CD4-positive, alpha-beta T cell treated with Interleukin-10 for 1 hour (primary cell): Measurements from ENCODE around the gene GPATCH2L.
A peak's percentile ranks its signal among the peaks of the same experiment; 100 is the strongest.

ENCODE experiments used
- DNase-seq: peaks from one replicate; pipeline ENCODE4 v3.0.0-alpha.2; 2020

Gene GPATCH2L

GRCh38 chr14:76151398-76152332 lies at the start of gene GPATCH2L:
Gene GPATCH2L (plus strand): TSS chr14:76151922. CDS start chr14:76154364, 2,442 bp downstream.
- peak; percentile 98 for DNase-seq

DNA sequence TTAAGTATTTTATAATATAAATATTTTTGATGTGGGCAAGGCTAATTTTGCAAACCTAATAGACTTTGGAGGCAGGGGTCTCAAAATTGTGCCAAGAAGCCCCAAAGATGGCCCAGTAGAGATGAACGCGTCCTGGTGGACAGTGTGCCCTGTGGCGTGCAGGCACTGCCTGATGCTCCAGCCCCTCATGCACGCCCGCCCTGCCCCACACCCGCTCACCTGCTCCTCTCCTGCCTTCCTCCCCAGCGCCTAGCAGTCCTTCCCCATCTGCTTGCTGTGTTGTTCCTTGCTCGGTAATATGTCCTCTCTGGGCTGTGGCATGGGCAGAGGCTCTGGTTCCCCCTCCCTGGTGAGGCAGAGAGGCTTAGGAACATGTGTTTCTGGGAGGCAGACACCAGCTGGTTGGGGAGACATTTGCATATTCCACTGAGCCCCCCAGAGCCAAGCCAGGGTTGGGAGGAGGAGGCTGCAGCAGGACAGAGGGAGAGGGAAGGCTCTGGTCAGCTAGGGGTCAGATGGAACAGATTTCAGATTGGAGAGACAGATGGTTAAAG lies 46.8 kb upstream of the GPATCH2L start:
- DNase-seq: no peak

GRCh38 chr14:76106188-76106587 lies 45.5 kb upstream of the GPATCH2L start:
- no peak for DNase-seq

DNA sequence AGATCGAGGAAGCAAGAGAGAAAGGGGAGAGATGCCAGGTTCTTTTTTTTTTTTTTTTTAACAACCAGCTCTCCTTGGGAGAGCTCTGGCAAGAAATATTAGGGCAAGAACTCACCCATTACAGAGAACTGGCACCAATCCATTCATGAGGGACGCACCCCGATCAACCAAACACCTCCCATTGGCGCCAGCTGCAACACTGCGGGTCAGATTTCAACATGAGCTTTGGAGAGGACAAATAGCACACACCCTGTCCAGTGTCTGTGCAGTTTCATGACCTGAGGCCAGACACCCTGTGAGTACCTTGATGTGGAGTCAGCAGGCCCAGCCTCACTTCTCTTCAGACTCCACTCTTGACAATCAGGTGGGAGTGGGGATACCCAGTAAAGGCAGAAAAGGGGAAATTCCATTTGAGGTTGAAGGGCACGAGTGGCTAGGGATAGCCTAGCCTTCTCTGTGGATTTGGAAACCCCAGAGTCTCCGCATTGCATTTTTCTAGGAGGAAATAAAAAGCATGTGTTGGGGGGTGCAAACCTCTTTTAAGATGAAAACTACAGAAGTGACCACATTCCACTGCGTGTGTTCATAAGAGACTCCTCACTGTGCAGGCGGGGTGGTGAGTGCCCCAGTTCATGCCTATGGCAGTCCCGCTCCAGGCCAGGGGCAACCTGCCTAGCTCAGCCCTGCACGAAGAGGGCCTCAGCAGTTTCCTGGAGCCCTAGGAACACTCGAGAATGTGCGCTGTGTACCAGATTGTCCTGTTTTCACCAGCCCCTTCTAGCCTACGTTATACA lies 42.4 kb upstream of the GPATCH2L start:
- no peak for DNase-seq

DNA sequence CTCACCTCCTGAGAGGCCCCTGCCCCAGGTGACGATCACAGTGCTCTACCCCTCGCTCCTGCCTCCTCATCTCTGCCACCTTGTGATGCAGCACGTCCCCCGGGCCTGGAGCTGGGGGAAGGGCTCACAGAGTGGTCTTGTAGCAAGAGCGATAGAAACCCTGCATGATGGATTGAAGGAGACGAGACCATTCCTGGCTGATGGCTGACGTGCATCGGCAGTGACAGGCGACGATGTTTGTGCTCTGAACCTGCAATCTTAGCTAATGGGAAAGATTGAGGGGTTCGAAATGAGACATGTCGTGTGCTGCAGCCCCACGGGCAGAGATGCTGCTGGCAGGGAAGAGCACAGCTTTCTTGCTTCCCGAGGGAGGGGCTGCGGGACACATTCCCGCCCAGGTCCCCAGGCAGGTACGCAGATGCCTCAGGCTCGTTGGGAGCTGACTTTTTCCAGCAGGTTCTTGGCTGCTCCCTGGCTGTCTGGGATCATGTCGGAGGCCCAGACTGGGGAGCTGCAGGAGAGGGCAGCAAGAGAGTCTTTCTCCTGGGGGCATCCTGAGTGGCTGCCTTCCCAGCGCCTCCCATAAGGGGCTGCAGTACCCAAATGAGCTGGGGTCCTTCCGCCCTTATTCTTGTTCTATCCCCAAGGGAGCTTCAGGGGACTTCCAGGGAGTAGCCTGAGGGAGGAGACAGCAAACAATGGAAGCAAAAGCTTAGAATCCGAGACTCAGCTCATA lies 38.7 kb upstream of the GPATCH2L start:
- no peak for DNase-seq

GRCh38 chr14:76113691-76114090 lies 38.0 kb upstream of the GPATCH2L start:
- DNase-seq: no peak

DNA sequence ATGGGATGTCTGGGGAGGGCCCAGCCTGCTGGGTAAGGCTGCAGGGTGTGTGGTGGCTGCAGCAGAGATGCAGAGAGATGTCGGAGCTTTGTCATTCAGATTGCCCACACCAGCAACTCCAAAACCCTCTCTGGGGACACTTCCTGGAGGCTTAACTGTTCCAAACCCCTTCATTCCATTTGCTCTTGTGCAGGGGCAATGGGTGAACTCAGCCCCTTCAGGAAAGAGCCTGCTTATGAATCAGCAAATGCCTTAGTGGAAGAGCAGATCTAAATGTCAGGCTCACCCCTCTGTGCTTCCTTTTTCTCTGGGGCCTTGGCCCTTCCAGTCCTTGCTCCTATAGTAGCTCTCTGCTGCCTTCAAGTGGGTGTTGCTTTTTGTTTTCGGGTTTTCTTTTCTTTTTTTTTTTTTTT lies 36.7 kb upstream of the GPATCH2L start:
- DNase-seq: no peak

DNA sequence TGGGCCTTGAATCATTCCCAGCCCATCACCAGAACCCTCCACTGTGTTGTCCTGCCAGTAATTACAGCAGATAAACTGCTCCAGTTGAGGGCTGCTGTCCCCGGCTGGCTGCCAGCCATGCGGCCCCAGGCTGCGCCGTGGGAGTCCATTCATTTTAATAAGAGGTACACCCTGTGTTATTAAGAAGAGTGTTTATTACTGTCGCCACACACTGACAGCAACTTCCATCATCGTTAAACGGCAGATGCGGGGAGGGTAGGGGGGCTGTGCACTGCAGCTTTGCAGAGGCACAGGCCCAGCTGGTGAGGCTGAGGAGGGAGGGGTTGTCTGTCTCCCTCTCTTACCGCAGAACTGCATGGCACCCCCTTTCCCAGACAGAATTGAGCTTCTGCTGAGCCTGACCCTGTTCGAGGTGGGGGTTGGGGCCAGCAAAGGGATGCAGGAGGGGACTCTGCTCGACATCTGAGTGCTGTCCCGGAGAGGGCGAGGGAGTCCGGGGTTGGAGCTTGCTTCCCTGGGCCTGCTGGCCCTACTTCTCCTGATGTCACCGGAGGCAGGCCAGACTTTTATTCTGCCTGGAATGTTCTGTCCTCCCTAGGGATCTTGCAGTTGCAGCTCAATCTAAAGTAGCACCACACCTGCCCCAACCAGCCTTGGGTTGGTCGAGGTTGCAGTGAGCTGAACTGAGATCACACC lies 33.8 kb upstream of the GPATCH2L start:
- DNase-seq: no peak

GRCh38 chr14:76118594-76118993 lies 33.1 kb upstream of the GPATCH2L start:
- no peak for DNase-seq

DNA sequence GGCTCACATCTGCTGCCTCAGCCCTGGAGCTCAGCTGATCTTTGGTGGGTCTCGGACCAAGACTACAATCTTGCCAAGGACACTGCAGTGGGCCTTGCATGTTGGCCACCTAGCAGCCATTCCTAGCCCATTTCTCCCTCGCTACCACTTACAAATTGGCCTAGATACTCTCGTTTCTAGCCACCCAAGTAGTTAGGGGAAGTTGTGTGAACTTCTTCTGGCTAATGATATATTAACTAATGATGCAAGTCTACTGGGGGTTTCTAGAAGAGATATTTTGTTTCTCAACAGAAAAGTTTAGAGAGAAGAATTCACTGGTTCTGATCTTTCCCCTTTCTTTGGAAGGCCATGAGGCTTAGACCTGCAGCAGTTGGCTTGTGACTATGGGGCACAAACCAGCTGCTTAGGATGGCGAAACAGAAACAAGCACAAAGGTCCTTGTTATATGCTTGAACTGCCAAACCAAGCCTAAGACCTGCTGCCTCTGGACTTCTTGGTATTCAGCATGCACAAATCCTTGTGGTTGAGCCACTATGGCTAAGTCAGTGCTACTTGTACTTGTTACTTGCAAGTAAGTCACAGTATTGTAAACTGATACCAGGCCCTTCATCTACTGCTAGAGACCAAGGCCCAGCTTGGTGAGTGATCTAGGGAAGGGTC lies 30.5 kb upstream of the GPATCH2L start:
- DNase-seq: no peak

- no peak for DNase-seq
These were observed 28.1 kb upstream of the GPATCH2L start for GRCh38 chr14:76123426-76124225.

DNA sequence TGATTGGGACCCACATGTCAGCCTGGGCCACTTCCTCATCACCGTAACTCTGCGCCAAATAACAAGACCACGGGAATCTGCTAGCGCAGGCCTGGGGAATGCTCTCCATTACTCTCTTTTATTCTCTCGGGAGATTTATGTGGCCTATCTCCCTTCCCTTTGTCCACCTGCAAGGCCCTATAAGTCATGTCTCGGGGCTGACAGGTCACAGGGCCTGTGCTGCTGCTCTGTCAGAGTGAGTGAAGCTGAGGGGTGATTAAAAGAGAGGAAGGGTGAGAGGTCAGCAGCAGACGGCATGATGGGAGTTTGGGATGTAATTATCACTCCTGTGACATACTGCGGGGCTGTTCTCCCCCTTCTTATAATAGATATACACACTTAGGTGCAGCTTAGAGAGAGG lies 26.2 kb upstream of the GPATCH2L start:
- no peak for DNase-seq

GRCh38 chr14:76126076-76126475 lies 25.6 kb upstream of the GPATCH2L start:
- DNase-seq: no peak

- no peak for DNase-seq
These were observed 21.7 kb upstream of the GPATCH2L start for GRCh38 chr14:76129851-76130576.

- no peak for DNase-seq
These were observed 20.4 kb upstream of the GPATCH2L start for GRCh38 chr14:76131071-76131965.

DNA sequence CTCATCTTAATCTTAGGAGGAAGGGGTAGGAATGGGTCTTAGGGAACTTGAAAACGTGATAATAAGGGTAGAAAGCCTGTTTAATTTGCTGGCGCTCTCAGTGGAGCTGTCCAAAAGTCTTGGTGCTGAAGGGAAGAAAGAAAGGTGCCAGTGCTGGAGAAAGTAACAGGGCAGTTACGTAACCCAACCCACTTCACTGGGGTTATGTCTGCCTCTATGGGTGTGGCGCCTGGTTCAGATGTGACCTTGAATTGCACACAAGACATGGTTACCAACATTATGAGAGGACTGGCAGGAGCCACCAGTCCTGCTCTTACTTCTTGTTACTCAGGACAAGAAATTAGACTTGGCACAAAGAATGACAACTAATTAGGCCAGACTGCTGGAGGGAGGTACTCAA lies 18.6 kb upstream of the GPATCH2L start:
- DNase-seq: no peak

DNA sequence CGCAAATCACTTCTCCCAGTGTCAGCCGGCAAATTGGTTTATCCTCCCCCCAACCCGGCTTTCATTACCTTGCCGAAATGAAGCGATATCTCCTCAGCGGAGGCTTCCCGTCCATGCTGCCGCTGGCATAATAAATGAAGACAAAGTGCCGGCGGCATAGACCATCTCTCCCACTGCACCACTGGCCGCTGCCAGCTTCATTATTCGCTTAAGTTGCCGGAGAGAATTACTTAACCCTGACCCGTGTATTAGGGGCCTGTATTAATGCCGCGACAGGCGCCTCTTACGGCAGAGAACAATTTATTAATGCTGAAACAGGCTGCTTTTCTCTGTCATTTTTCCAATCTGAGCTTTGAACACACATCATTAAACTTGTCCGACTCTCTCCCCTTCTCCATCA lies 17.5 kb upstream of the GPATCH2L start:
- no peak for DNase-seq

- no peak for DNase-seq
These were observed 16.0 kb upstream of the GPATCH2L start for GRCh38 chr14:76135722-76136121.
